HepG2 (cell line): Measurements from ENCODE around the gene COQ8B. TPM values are rescaled to one million over a fixed set of nuclear protein-coding genes. Genes with fewer than 3 reads are reported as not detected.

Experiments used
- ATAC-seq: fragments of 200-7000 bp; cut with Tn5 transposase; 3 replicates; pipeline ENCODE4 v1.9.1; 2020; ENCODE audit warnings: mild to moderate bottlenecking, moderate library complexity
- BruUV-seq: library from RNA; stranded (reverse); fragments of 400-500 nt; replicated peaks from 2 replicates; lab custom pipeline; 2021; lab: Mats Ljungman, UMichigan
- CTCF ChIA-PET: fragments of 300-600 bp; formaldehyde crosslinking; extraction: SDS; loops from one replicate; lab custom pipeline; 2021; ENCODE audit warnings: low total read pairs, inconsistent platforms, low intra/inter-chr PET ratio; lab: Yijun Ruan, JAX
- POLR2A ChIA-PET: fragments of 350-600 bp; sonication (Branson Sonifier 250); formaldehyde crosslinking; loops from one replicate; lab custom pipeline; 2020; ENCODE audit warnings: antibody characterized with exemption, inconsistent platforms; lab: Yijun Ruan, JAX
- DNase-seq: peaks from one replicate; pipeline ENCODE4 v3.0.0-alpha.2; 2015; ENCODE audit warnings: low spot score
- FAIRE-seq: peaks from 3 replicates; lab custom pipeline; 2011; peaks lifted over from hg19 to GRCh38; lab: Jason Lieb, UNC
- H2AFZ ChIP-seq: one replicate; pipeline ENCODE4 v1.6.1; 2011; ENCODE audit warnings: low read length, inconsistent platforms
- H3K27ac ChIP-seq: fragments of 300-600 bp; 3 replicates; pipeline ENCODE4 v1.8.0; 2011; ENCODE audit warnings: mixed run types, mild to moderate bottlenecking, mixed read lengths, low read length, inconsistent platforms; ENCODE audit not compliant: insufficient read depth; ENCODE audit errors: extremely low read length
- H3K27me3 ChIP-seq, 2 experiments: fragments of 200-600 bp in 1 of 2; 2 replicates in 1 of 2; 3 replicates in 1 of 2; pipeline versions ENCODE4 v1.6.0 to v1.8.0; 2011; ENCODE audit warnings: low read length in 2 of 2, mild to moderate bottlenecking in 2 of 2, moderate library complexity in 2 of 2, inconsistent platforms in 1 of 2; ENCODE audit not compliant: insufficient read depth in 2 of 2, control insufficient read depth in 1 of 2
- H3K36me3 ChIP-seq, 2 experiments: fragments of 200-600 bp in 1 of 2; replicated peaks in 1 of 2; 2 replicates in 1 of 2; 3 replicates in 1 of 2; pipeline versions ENCODE4 v1.5.1 to v1.8.0; 2011; ENCODE audit warnings: low read length in 2 of 2, inconsistent platforms in 1 of 2; ENCODE audit not compliant: insufficient read depth in 2 of 2, control insufficient read depth in 1 of 2
- H3K4me1 ChIP-seq: 2 replicates; pipeline ENCODE4 v1.5.1; 2012; ENCODE audit warnings: low read length, inconsistent platforms; ENCODE audit not compliant: insufficient read depth
- H3K4me2 ChIP-seq: 2 replicates; pipeline ENCODE4 v1.6.0; 2011; ENCODE audit warnings: low read depth, low read length, inconsistent platforms
- H3K4me3 ChIP-seq, 3 experiments: fragments of 200-600 bp in 1 of 3; sonication (generic), shearing (Covaris generic) in 1 of 3; replicated peaks in 1 of 3; 2 replicates each; pipeline ENCODE4 v1.5.1; 2011 to 2016; ENCODE audit warnings: low read length in 3 of 3, inconsistent platforms in 2 of 3, low read depth in 2 of 3, mild to moderate bottlenecking in 2 of 3, control low read depth in 1 of 3, mixed read lengths in 1 of 3; ENCODE audit not compliant: insufficient read depth in 1 of 3
- H3K79me2 ChIP-seq: one replicate; pipeline ENCODE4 v1.6.1; 2011; ENCODE audit warnings: low read length, inconsistent platforms; ENCODE audit not compliant: insufficient read depth
- H3K9ac ChIP-seq: 2 replicates; pipeline ENCODE4 v1.6.0; 2011; ENCODE audit warnings: mild to moderate bottlenecking, low read depth, low read length, inconsistent platforms; ENCODE audit not compliant: insufficient read depth
- H3K9me3 ChIP-seq: 2 replicates; pipeline ENCODE4 v1.5.1; 2012; ENCODE audit warnings: mild to moderate bottlenecking, low read length
- H4K20me1 ChIP-seq: 2 replicates; pipeline ENCODE4 v1.6.0; 2011; ENCODE audit warnings: inconsistent platforms, mild to moderate bottlenecking, low read length, moderate library complexity; ENCODE audit not compliant: insufficient read depth
- CSRNP1 ChIP-seq: sonication (generic); formaldehyde crosslinking; IDR thresholded peaks from 2 replicates; pipeline ENCODE4 v1.8.1; 2023; ENCODE audit warnings: mild to moderate bottlenecking, missing genetic modification reagents
- DZIP1 ChIP-seq: sonication (generic); formaldehyde crosslinking; IDR thresholded peaks from 2 replicates; pipeline ENCODE4 v1.5.0; 2020; ENCODE audit warnings: mild to moderate bottlenecking, missing genetic modification reagents
- GTF2F1 ChIP-seq: fragments of 150-350 bp; IDR thresholded peaks from 2 replicates; pipeline ENCODE4 v1.6.1; 2014; ENCODE audit warnings: low read length
- KDM6A ChIP-seq: IDR thresholded peaks from 2 replicates; pipeline ENCODE4 v1.6.1; 2016; ENCODE audit warnings: low read depth
- KIAA2018 ChIP-seq: sonication (generic); formaldehyde crosslinking; IDR thresholded peaks from 2 replicates; pipeline ENCODE4 v1.5.0; 2020; ENCODE audit warnings: mild to moderate bottlenecking, missing genetic modification reagents, borderline replicate concordance
- KLF13 ChIP-seq: sonication (generic); formaldehyde crosslinking; IDR thresholded peaks from 2 replicates; pipeline ENCODE4 v1.4.0; 2020; ENCODE audit warnings: mild to moderate bottlenecking, missing genetic modification reagents
- SMYD3 ChIP-seq: sonication (generic); formaldehyde crosslinking; IDR thresholded peaks from 2 replicates; pipeline ENCODE4 v1.8.1; 2023; ENCODE audit warnings: mild to moderate bottlenecking, missing genetic modification reagents
- ZFAT ChIP-seq: sonication (generic); formaldehyde crosslinking; conservative IDR thresholded peaks from 2 replicates; pipeline ENCODE4 v1.8.1; 2023; ENCODE audit warnings: missing genetic modification reagents, inconsistent platforms
- ZFY ChIP-seq: sonication (generic); formaldehyde crosslinking; IDR thresholded peaks from 2 replicates; pipeline ENCODE4 v1.4.0; 2020; ENCODE audit warnings: missing genetic modification reagents
- ZMYM2 ChIP-seq: sonication (generic); formaldehyde crosslinking; IDR thresholded peaks from 2 replicates; pipeline ENCODE4 v1.8.0; 2022; ENCODE audit warnings: mild to moderate bottlenecking, missing genetic modification reagents
- ZNF235 ChIP-seq: sonication (generic); formaldehyde crosslinking; IDR thresholded peaks from 2 replicates; pipeline ENCODE4 v1.8.1; 2023; ENCODE audit warnings: mild to moderate bottlenecking, missing genetic modification reagents, borderline replicate concordance
- ZNF543 ChIP-seq: sonication (generic); formaldehyde crosslinking; IDR thresholded peaks from 2 replicates; pipeline ENCODE4 v1.4.0; 2020; ENCODE audit warnings: mild to moderate bottlenecking, missing genetic modification reagents
- ZNF703 ChIP-seq: sonication (generic); formaldehyde crosslinking; IDR thresholded peaks from 2 replicates; pipeline ENCODE4 v1.5.1; 2020; ENCODE audit warnings: missing genetic modification reagents, mild to moderate bottlenecking, moderate library complexity, borderline replicate concordance
- WGBS: methylation state at CpG from one replicate; pipeline ENCODE4 v1.1.6; 2017; ENCODE audit warnings: low lambda C conversion rate; 5-methylcytosine and 5-hydroxymethylcytosine counted together
- in situ Hi-C: cut with HindIII; loops from 2 replicates; pipeline ENCODE4 v1.10.0; 2017; ENCODE audit warnings: low pct_unique_long_range_greater_than_20kb; ENCODE audit not compliant: extremely low pct_ligation_motif_present
- intact Hi-C: fragments of 100-400 bp; cut with micrococcal nuclease; formaldehyde crosslinking; loops from one replicate; pipeline ENCODE4 v1.10.0; 2022; ENCODE audit not compliant: unreplicated experiment
- polyA plus RNA-seq, 8 experiments: library from polyadenylated mRNA; depleted of rRNA in 3 of 8; stranded (reverse) in 7 of 8; unstranded in 1 of 8; fragments of >200 nt; fragmentation: Illumina TruSeq in 4 of 8; extraction: Trizol in 4 of 8; gene quantifications; 2 replicates each; pipeline versions ENCODE4 v1.2.1 to v1.2.3, GENCODE V29; 2011 to 2016; ENCODE audit warnings: low read depth in 4 of 8, missing spikeins in 1 of 8, mixed read lengths in 1 of 8; ENCODE audit not compliant: insufficient read depth in 1 of 8
- total RNA-seq, 5 experiments: library from RNA; depleted of rRNA; stranded (reverse); fragments of >200 nt; fragmentation: Illumina TruSeq; extraction: Trizol; gene quantifications; 2 replicates each; pipeline ENCODE4 v1.2.3, GENCODE V29; 2016; ENCODE audit warnings: low read depth in 1 of 5

The COQ8B gene
- total and polyA plus RNA-seq, 2 of the 13 experiments (the other 11 are each of a cell fraction or from before 2014, with no cell fraction given) = 12.3 to 17.2 TPM

GRCh38 chr19:40672038-40672437 lies 44.6 kb downstream of the COQ8B start:
- intact Hi-C loops (no loop called here), in situ Hi-C loops (loop anchor here (25.0 kb wide), 1 partner anchor 465 kb away; no protein-coding TSS in a partner anchor)
- H2AFZ ChIP-seq = no peak overlapping the region
- no peak for FAIRE-seq
- ChIA-PET CTCF (no interaction called here), POLR2A (interaction anchor here (0.6 kb wide), 1 partner anchor 33 kb away, joined by 3 read pairs; no protein-coding TSS in a partner anchor)
- BruUV-seq = no TSS peak
- no peaks in the 10 kb centered on the region for H4K20me1 ChIP-seq
- H3K36me3 ChIP-seq = no peaks in the 10 kb centered on the region
- H3K27me3 ChIP-seq = no peaks in the 10 kb centered on the region
- no peak overlapping the region for H3K4me3 ChIP-seq
- H3K27ac ChIP-seq = no peak overlapping the region
- ATAC-seq = no peak
- H3K4me2 ChIP-seq = no peak overlapping the region
- H3K9me3 ChIP-seq = no peaks in the 10 kb centered on the region; the same call in 1 of the 2 replicates
- no peak for DNase-seq
- no peaks in the 10 kb centered on the region for H3K4me1 ChIP-seq
- H3K79me2 ChIP-seq = no peaks in the 10 kb centered on the region
- H3K9ac ChIP-seq = no peak overlapping the region
- WGBS = 65% methylated on average over 2 of the region's 2 CpGs
- TF ChIP-seq ZFY (CRISPR knock-in tag) = no peak
- TF ChIP-seq ZNF235 = no peak
- TF ChIP-seq ZFAT = no peak
- no peak for TF ChIP-seq DZIP1 (CRISPR knock-in tag)
- TF ChIP-seq KLF13 (CRISPR knock-in tag) = no peak
- no peak for TF ChIP-seq CSRNP1 (CRISPR knock-in tag)
- TF ChIP-seq SMYD3 = no peak
- no peak for TF ChIP-seq ZMYM2 (CRISPR knock-in tag)
- no peak for TF ChIP-seq KDM6A (CRISPR knock-in tag)
- TF ChIP-seq ZNF703 (CRISPR knock-in tag) = no peak
- no peak for TF ChIP-seq ZNF543
- TF ChIP-seq KIAA2018 (CRISPR knock-in tag) = no peak
- TF ChIP-seq GTF2F1 = no peak
